NCI-H2029 treated with DMSO at 0.1 percent for 48 hours (cell line): ENCODE results near the gene RTL5.

Source experiments
- DNase-seq: peaks from one replicate; lab custom pipeline; 2025; lab: John Stamatoyannopoulos, UW

RTL5 gene

DNA sequence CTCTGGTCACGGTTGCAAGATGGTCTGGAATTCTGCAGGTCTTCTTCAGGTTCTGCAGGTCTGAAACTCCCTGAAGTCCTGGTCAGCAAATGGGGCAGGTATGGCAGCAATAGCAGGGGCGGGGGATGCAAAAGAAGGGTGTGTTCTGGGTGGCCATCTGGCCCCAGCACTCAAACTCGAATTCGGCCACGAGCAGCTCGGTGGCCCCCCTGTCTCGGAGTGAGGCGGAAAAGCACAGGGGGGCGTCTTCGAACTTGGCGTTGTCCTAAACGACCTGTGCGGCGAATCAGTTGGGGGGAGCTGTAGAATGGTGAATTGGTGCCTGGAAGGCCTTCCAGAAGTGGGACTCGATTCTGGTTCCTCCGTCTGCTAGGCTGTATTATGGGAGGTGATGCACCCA lies 2.1 kb downstream of the RTL5 start:
- no peak for DNase-seq

DNA sequence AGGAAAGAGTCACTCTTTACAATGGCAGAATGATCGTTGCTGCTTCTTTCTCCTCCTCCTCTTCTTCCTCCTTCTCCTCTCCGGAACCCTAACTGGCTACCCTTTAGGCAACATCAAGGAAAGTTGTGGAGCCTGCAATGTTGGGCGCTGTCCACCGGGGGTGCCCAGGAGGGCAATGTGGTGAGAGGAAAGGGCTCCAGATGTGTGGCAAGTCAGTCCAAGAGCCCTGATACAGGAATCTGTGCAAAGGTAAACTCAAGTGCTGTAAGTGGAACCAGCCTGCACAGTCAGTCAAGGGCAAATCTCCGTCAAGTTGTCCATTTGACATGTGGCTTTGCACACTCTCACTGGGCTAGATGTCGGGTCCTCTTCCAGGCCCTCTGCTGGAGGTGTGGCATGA lies 2.8 kb downstream of the RTL5 start:
- no peak for DNase-seq

DNA sequence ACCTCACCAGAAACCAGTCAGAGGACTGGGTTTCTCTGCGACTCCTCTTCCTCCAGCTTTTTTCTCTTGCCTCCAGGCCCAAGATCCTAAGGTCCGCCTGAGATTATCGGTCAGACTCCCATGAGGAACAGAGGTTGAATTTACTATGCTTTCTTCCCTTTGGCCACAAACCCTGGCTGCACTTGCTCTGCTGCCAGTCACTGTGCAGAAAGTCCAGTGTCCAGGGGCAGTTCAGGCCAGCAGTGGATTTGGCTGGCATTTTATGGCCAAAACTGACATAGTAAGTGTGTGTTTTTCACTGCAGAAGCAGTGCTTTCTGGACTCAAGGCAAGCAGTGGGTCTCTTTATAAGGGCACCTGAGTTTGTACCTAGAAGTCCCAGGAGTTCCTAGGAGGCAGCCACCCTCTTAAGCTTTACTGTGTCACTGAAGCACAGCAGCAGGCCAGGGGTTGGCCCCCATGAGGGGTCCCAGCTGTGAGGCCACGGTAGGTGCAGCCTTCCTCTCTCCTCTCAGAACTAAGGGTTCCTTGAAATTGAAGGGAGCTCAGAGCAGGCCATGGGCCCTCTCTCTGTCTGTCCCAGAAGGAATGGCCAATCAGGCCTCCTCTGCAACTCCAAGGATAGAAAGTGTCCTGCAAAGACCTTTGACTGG lies 3.4 kb downstream of the RTL5 start:
- no peak for DNase-seq

DNA sequence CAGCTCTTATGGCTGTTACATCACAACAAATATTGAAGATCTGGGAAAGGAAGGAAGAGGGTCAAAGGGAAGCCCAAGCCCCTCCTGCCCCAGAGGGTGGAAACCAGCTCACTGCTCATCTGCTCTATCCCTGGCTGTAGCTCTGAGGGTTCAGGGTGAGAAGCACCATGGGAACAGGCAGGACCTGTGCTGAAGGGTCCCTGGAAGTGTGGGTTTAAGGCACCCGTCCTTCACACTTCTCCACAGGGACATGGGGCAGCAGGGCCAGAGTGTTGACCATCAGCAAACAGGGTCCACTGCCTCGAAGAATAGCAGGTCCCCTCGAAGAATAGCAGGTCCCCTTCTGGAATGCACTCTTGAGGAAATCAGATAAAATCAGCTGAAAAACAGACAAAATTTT lies 4.4 kb downstream of the RTL5 start:
- no peak for DNase-seq

DNA sequence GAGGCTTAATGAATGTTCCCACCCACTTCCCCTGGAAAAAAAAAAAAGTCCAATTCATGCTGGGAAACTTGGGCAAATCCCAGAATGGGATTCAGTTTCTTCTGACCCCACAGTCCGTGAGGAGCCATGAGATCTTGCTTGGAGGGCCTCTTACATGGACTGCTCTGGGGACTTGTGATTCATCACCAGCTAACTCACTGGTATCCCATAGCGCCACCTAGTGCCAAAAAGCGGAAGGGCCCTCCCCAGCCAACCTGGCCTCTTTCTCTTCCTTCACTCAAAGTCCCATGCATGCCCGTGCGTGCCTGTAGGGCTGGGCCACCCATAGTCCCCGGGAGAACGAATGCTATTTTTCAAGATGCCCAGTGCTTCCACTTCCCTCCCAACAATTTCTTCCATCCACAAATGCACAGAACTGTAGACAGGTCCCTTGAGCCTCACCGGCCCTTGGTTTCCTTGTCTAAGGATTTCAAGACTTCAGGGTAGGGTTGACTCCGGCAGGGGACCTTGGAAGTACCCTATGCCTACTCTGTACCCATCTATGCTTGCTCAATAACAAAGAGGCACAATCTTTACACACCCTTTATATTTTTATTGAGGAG lies 5.1 kb downstream of the RTL5 start:
- peak; percentile 10 for DNase-seq

DNA sequence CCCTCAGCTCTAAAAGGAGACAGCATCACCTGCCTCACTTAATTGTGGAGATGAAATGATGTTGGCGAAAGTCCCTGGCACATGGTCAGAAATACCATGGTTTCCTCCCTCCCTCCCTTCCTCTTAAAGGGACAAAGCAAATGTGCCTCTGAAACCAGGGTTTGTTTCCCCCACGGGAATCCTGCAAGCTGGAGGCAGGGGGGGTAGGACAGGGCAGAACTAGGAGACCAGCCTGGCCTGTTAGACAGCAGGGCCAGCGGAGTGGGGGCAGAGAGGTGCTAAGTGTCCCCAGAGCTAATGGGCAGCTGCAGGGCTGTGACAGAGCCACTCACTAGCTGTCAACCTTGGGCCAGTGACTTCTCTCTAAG lies 5.7 kb downstream of the RTL5 start:
- DNase-seq: no peak

DNA sequence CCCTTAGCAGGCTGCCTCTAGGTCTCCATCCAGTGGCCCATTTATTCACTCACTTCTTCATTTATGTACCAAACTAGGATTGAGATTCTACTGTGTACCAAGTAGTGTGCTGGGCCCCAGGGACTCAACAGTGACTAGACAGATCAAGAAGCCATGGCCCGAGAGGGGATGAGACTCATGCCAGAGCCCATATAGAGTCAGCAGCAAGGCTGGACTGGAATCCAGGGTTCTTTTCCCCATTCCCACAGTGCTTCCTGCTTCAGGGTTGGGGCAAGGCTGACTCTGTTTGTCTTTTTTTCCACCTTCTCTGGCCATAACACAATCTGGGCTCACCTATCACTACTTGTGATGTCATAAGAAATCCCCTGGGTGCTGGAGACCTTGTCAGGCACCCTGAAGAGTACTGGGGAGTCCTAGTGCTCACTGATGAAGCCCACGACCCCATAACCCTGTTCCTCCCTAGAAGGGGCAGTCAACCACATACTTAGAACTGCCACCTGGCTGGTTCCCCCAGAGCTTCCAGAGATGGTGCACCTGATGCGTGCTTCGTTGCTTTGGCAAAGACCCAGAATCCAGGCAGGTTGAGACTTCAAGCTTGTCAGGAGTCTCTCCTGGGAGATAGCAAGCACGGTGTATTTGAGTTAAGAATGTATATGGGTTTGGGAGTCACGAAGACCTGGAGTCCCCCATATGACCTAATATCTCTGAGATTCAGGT lies 6.2 kb downstream of the RTL5 start:
- peak; percentile 1 for DNase-seq

DNA sequence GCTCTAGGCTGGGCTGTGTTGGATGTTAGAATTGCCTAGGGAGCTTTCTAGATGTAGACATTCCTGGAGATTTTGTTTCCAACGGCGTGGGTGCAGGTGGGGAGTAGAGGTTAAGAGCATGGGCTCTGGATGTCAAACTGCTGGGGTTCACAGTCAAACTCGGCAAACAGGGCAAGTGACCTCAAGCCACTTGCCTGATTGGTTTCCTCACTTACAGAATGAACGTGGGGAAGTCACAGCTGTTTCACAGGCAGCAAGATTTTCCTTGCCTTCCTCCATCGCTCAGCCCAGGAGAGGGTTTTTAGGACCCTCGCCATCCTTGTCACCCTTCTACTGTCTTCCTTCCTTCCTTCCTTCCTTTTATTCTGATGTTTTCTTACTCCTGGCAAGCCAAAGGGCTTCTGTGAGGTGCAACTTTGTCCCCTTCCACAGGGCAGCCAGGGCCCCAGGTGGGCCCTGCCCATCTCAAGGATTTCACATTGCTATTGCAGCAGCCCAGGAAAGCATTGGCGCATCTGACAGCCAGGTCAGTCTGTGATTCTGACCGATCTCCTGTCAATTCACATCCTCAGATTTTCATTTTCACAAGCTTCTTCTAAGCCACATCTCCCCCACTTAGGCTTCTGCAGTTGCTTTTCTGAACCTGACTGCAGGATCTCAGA lies 7.0 kb downstream of the RTL5 start:
- no peak for DNase-seq

DNA sequence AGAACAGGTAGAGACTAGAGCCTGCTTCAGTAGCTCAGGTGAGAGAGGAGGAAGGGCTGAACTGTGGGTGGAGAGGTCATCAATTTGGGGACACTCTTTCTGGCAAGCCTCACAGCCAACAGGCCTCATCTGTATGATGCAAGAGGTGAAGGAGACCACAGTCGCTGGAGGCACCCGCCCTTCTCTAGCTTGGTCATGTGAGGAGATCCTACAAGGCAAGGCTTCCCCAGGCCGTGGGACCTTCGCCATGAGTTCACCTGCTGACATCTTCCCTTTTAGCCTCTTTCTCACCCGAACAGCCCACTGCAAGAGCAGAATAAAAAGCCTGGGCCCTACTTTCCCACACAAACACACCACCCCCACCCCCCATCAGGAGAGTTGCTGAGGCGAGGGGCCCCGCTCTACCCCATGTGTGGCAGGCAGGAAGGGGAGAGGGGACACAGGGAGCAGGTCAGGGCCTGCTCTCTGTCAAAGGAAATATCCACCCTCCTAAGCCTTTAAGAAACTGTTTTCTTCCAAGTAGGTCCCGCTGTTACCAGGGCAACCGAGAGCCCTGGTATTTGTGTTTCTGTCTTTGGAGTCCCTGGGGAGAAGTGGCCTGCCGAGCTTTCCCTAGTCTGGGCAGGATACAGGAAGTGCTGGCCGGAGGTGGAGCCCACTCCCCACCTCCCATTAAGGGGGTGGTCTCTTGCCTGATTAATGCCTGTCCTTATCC lies 8.1 kb downstream of the RTL5 start:
- no peak for DNase-seq

DNA sequence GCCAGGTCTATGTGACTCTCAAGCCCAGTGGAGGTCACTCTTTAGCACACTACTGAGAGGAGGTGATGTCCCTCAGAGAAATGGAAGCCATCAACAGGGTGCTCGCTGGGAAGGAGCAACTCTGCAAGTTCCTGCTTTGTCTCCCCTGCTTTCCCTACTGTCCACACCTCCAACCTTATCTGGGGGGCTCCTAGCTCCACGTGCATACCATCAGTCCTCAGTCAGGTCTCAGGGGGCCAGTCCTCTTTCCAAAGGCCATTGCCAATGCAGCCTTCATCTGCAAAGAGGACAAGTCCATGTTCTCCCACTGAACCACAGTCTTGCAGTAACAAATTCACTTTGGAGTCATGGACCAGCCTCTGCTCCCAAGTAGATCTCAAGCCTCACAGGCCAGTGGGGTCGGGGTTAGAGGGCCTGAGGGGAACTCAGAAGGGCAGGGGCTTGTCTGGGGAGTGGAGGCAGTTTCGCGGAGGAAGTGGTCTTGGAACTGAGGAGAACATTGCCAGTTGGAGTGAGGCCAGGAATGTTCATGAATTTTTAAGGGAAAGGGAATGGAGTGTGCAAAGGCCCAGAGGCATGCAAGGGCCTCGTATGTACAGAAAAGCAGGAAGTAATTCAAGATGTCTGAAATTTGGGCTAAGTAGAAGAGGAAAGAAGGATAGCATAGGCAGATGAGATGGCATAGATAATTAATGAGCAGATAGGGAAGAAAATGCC lies 8.9 kb downstream of the RTL5 start:
- no peak for DNase-seq

DNA sequence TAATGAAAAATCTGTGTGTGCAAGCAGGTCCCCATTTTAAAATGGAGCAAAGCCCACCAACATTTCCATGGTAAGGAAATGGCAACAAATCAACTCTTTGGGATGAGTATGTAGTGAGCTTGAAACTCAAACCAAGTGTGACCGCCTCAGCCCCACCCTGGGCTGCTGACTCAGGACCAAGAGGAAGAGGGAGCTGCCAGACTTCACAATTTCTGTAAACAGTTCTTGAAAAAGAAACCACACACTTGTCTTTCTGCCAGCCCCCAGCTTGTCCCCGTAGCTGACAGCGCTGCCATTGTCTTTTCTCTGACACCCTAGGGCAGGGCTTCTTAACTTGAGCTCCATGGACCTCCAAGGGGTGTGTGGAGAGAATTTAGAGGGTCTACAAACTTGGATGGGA lies 10.3 kb downstream of the RTL5 start:
- no peak for DNase-seq

DNA sequence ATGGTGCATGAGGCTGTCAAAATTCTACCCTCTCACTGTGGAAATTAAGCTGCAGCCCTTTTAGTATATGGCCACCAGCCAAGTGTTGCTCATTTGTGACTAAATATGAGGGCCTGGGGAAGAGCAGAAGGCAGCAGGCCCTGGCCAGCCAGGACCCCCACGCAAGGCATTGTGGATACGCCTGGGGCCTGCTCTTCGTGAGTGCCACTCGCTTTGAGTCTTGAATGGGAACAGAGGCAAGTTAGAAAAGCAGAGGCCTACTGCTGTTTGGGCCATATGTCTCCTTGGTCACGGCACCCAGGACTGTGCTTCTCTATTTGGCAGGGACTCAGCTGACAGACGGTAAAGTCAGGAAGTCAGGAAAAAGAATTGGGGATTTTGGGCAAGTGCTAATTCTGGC lies 10.9 kb downstream of the RTL5 start:
- no peak for DNase-seq

DNA sequence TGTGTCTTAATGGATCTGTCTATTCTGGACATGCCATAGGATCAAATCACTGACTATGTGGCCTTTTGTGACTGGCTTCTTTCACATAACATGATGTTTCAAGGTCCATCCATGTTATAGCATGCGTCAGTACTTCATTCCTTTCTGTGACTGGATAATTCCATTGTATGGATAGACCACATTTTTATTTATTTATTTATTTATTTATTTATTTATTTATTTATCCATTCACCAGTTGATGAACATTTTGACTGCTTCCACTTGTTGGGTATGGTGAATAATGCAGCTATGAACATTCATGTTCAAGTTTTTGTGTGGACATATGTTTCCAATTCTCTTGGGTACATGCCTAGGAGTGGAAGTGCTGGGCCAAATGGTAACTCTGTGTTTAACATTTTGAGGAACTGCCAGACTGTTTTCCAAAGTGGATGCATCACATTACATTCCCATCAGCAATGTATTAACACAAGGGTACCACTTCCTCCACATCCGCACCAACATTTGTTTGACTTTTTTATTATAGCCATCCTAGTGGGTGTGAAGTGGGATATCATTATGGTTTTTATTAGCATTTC lies 14.0 kb downstream of the RTL5 start:
- no peak for DNase-seq

DNA sequence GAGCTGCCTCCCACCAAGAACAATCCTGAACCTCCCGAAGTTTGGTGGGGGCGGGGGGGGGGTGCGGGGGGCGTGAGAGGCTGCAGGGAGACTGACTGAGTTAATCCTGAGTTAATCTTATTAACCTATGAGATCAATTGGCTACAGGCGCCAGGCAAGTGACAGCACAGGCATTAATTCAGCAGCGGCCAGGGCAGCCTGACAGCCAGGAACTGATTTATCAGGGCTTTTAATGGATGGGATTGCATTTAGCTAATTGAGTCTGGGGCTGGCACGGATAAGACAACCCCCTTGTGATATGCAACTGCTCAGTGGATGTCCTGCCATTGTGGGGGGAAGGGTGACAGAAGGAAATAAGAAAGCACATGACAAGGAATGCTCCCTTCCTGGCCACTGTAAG lies 16.3 kb downstream of the RTL5 start:
- DNase-seq: no peak

DNA sequence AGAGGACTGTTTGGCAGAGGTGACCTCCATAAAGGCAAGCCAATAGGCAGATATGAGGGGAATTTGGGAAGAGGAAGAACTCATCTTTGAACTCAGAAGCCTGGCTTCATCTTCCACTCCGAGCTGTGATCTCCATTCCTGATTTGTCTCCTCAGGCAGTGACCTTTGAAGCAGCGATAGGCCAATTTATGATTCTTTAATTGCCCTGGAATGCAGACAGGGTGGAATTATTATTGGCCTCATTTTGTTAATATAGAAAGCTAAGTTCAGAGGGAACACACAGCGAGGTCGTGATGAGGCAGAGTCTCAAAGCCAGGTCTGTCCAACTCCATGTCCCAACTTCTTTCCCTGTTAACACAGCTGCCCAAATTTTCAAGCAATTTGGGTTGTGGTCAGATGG lies 16.9 kb downstream of the RTL5 start:
- DNase-seq: no peak

DNA sequence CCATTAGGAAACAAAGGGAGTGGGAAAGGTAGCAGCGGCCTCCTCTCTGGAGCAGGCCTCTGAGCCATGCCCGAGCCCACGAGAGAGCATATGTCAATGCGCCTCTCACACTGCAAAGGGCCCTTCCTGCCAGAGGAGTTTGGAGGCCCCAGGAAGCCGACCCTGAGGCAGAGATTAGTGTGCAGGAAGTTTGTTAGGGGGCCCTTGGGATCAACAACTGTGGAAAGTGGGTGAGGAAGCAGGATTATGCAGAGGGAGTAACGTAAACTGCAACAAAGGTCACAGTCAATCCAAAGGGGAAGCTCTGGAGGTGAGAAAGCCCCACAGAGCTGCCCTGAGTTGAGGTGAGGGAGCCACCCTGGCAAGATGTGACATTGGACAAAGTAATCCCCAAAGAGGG lies 17.4 kb downstream of the RTL5 start:
- no peak for DNase-seq

DNA sequence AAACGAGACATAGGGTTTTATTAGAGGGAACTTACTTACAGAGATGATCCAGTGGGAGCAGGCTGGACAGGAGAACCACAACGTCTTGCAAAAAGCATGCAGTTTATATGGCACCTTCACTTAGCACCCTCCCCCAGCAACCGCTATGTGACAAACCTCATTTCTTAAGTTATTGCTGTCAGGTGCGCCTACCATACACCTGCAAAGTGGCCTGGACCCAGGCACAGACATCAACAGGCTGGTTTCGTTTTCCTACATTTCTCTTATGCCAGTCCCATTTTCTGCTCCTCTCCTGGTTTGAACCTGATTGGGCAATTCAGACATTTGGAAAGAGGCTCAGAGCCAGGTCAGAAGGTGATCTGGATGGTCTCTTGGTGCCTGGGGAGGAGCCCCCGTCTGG lies 18.3 kb downstream of the RTL5 start:
- DNase-seq: no peak

DNA sequence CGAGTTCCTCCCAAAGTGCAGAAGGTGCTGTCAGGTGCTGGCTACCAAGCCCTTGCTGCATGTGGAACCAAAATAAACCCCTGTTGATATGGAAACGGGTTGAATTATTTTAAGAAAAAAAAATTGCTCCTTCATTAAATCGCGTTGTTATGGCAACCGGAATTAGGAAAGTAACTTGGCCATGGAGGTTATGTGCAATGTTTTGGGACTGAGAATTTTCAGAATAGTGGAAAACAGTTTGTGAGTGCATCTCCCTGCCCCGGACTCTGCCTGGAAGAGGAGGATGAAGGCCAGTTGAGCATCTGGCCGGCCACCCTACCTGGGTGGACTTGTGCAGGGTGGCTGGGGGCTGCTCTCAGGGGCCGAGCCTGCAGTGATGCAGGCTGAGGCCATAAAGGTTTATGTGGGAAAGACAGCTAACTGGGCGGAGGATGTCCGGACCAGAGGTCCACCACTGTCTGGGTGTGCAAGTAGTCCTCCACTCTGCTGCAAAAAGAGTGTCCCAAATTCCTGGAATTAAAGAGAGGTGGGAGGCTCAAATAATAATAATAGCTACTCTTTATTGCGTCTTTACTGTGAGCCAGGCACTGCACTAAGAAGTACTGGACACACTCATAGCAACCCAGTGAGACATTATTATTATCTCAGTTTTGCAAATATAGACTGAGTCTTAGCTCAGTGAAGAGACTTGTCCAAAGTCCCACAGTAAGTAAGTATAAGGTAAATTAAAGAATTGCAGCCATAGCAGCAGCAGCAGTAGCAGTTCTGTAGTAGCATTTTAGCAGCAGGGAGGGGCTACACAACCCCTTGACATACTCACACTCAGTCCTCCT lies 20.6 kb downstream of the RTL5 start:
- no peak for DNase-seq

DNA sequence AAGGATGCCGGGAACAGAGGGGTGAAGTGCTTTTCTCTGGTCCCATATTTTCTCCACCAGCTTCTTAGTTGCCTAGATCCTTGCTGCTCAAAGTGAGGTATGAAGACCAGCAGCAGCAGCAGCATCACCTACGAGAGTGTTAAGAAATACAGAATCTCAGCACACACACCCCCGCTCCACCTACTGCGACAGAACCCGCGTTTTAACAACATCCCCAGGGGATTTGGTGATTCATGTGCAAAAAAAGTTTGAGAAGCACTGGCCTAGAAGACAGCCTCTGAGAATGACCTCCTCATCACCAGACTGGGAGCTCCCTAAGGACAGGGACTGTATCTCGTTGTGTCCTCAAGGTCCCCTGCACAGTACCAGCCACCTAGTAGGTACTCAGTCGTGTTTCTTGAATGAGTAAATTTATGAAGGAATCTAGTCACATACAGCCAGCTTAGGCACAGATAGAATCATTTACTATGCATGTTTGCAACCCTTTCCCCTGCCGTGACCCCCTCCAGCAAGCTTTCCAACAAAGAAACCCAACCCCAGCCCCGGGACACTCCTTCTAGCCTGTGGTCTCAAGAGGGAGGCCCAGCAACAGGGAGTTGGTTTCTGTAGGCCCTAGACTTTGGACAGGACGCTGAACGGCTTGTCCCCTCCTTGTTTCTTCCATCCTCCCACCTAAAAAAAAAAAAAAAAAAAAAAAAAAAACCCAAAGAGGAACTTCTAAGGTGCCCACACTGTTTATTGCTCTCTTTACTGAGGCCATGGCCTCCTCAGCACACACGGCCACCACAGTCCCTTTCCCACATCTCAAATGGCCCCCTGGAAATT lies 21.5 kb downstream of the RTL5 start:
- DNase-seq: no peak

DNA sequence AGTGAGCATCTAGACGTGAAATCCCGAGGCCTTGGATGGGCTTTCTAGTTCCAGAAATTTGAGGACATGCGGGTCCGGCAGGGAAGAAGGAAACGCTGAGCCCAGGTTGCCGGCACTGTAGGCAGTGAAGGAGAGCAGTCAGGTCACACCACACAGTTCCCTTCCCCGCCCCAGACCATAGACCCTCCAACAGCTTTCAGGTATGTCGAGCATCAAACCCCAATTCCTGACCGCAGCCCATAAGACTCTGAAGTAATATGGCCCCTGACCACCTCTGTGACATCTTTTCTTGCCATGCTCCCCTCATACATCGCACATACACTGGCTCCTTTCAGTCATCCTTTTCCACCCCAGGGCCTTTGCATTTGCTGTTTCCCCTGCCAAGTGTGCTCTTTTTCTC lies 23.0 kb downstream of the RTL5 start:
- no peak for DNase-seq
